B cell (primary cell): ENCODE results near the gene BRINP3. TPM values are rescaled to one million over a fixed set of nuclear protein-coding genes. Genes with fewer than 3 reads are reported as not detected.

Experiments used
- ATAC-seq: fragments of 200-7000 bp; cut with Tn5 transposase; one replicate; pipeline ENCODE4 v1.10.0; 2021; ENCODE audit warnings: low read depth, mild to moderate bottlenecking, moderate number of reproducible peaks, moderate library complexity
- CTCF ChIA-PET: fragments of 350-600 bp; sonication (Branson Sonifier 250); formaldehyde crosslinking; loops from one replicate; lab custom pipeline; 2021; ENCODE audit warnings: antibody characterized with exemption, inconsistent platforms; lab: Charles Lee
- POLR2A ChIA-PET: fragments of 350-600 bp; sonication (Branson Sonifier 250); formaldehyde crosslinking; loops from one replicate; lab custom pipeline; 2021; ENCODE audit warnings: antibody characterized with exemption; lab: Charles Lee
- DNase-seq: peaks from one replicate; pipeline ENCODE4 v3.0.0; 2013
- H2AFZ ChIP-seq: 2 replicates; pipeline ENCODE4 v1.6.1; 2012; ENCODE audit warnings: mild to moderate bottlenecking, low read depth, low read length; ENCODE audit not compliant: insufficient read depth, poor library complexity, severe bottlenecking
- H3K27ac ChIP-seq, 2 donors: 1 replicate in 1 of 2; 2 replicates in 1 of 2; pipeline ENCODE4 v1.5.1; 2012 to 2013; ENCODE audit warnings: low read length in 2 of 2, mild to moderate bottlenecking in 2 of 2, moderate library complexity in 1 of 2
- H3K27me3 ChIP-seq, 4 experiments: fragments of 200-600 bp in 1 of 4; sonication (generic) in 1 of 4; replicated peaks in 1 of 4; 1 replicate in 2 of 4; 2 replicates in 2 of 4; pipeline versions ENCODE4 v1.6.1 to v1.7.0; 2013 to 2016; ENCODE audit warnings: low read length in 3 of 4, mild to moderate bottlenecking in 2 of 4, mixed read lengths in 1 of 4, moderate library complexity in 1 of 4; ENCODE audit not compliant: insufficient read depth in 4 of 4, control insufficient read depth in 3 of 4; ENCODE audit errors: control extremely low read depth in 1 of 4
- H3K36me3 ChIP-seq, 2 experiments: replicated peaks in 1 of 2; 1 replicate in 1 of 2; 2 replicates in 1 of 2; pipeline versions ENCODE4 v1.6.1 to v1.7.1; 2013; ENCODE audit warnings: low read length in 1 of 2; ENCODE audit not compliant: insufficient read depth in 2 of 2, control insufficient read depth in 1 of 2; ENCODE audit errors: control extremely low read depth in 1 of 2, extremely low read depth in 1 of 2
- H3K4me1 ChIP-seq, 2 donors: fragments of 200-600 bp in 1 of 2; sonication (generic) in 1 of 2; 1 replicate in 1 of 2; 2 replicates in 1 of 2; pipeline versions ENCODE4 v1.5.1 to v1.6.1; 2013 to 2017; ENCODE audit warnings: low read length in 2 of 2; ENCODE audit not compliant: control insufficient read depth in 2 of 2, insufficient read depth in 2 of 2
- H3K4me2 ChIP-seq: replicated peaks from 2 replicates; pipeline ENCODE3; 2012; ENCODE audit warnings: mild to moderate bottlenecking, low read depth, low read length; ENCODE audit not compliant: poor library complexity, severe bottlenecking
- H3K4me3 ChIP-seq, 5 experiments: fragments of 200-600 bp in 1 of 5; sonication (generic) in 1 of 5; 1 replicate in 3 of 5; 2 replicates in 2 of 5; pipeline versions ENCODE4 v1.5.1 to v1.7.0; 2011 to 2016; ENCODE audit warnings: low read length in 4 of 5, mild to moderate bottlenecking in 4 of 5, low read depth in 2 of 5, control low read depth in 1 of 5, moderate library complexity in 1 of 5; ENCODE audit not compliant: insufficient read depth in 1 of 5; ENCODE audit errors: control extremely low read depth in 1 of 5, extremely low read depth in 1 of 5
- H3K79me2 ChIP-seq: fragments of 200-600 bp; sonication (generic); one replicate; pipeline ENCODE4 v1.6.0; 2016; ENCODE audit warnings: low read length; ENCODE audit not compliant: control insufficient read depth, insufficient read depth
- H3K9ac ChIP-seq: fragments of 200-600 bp; sonication (generic); 2 replicates; pipeline ENCODE4 v1.6.1; 2017; ENCODE audit warnings: mild to moderate bottlenecking, low read length, moderate library complexity
- H3K9me3 ChIP-seq, 3 donors: one replicate each; pipeline versions ENCODE4 v1.6.1 to v1.7.1; 2013; ENCODE audit warnings: low read length in 2 of 3; ENCODE audit not compliant: control insufficient read depth in 2 of 3, insufficient read depth in 1 of 3; ENCODE audit errors: control extremely low read depth in 1 of 3
- H4K20me1 ChIP-seq: 2 replicates; pipeline ENCODE4 v1.6.0; 2012; ENCODE audit warnings: mild to moderate bottlenecking, low read length; ENCODE audit not compliant: insufficient read depth, control insufficient read depth, poor library complexity, severe bottlenecking
- H3K27ac Mint-ChIP-seq: one replicate; pipeline ENCODE4 v1.8.0; 2021; ENCODE audit warnings: mixed read lengths
- H3K27me3 Mint-ChIP-seq: one replicate; pipeline ENCODE4 v1.8.0; 2021; ENCODE audit warnings: mixed read lengths
- H3K4me1 Mint-ChIP-seq: one replicate; pipeline ENCODE4 v1.8.0; 2021; ENCODE audit warnings: mixed read lengths
- H3K4me3 Mint-ChIP-seq: one replicate; pipeline ENCODE4 v1.8.0; 2021; ENCODE audit warnings: mixed read lengths
- H3K9me3 Mint-ChIP-seq: one replicate; pipeline ENCODE4 v1.8.0; 2022; ENCODE audit warnings: mixed read lengths; ENCODE audit not compliant: insufficient read depth
- EZH2 ChIP-seq: IDR thresholded peaks from 2 replicates; pipeline ENCODE4 v1.6.1; 2012; ENCODE audit warnings: borderline replicate concordance, low read depth, mild to moderate bottlenecking, moderate library complexity, low read length; ENCODE audit not compliant: insufficient read depth, poor library complexity, severe bottlenecking
- WGBS: methylation state at CpG from one replicate; pipeline ENCODE4 v1.1.5; 2013; ENCODE audit warnings: missing lambda C conversion rate; ENCODE audit not compliant: insufficient coverage; 5-methylcytosine and 5-hydroxymethylcytosine counted together
- intact Hi-C: fragments of 100-400 bp; cut with micrococcal nuclease; formaldehyde crosslinking; loops from one replicate; pipeline ENCODE4 v1.10.0; 2022
- polyA plus RNA-seq: library from polyadenylated mRNA; depleted of rRNA; stranded (reverse); fragments of >200 nt; gene quantifications from 2 replicates; pipeline ENCODE4 v1.2.3, GENCODE V29; 2012
- total RNA-seq, 2 donors: library from RNA; stranded (reverse); fragments of 120-200 nt in 1 of 2; gene quantifications; 1 replicate in 1 of 2; 2 replicates in 1 of 2; pipeline versions ENCODE4 v1.2.3 to v1.2.4, GENCODE V29; 2013 to 2022
- TF ChIP-seq, protein P1 (sequence below): fragments of 200-600 bp; IDR thresholded peaks from one replicate; pipeline ENCODE4 v1.8.0; 2022; ENCODE audit warnings: antibody characterized with exemption, mild to moderate bottlenecking

Gene BRINP3
- total and polyA plus RNA-seq, 2 donors (not counting 1 experiment from before 2014, with no cell fraction given): not detected

- no peak overlapping the region for H3K4me3 Mint-ChIP-seq
- no peak overlapping the region for H3K4me2 ChIP-seq
- TF ChIP-seq, protein P1, sequence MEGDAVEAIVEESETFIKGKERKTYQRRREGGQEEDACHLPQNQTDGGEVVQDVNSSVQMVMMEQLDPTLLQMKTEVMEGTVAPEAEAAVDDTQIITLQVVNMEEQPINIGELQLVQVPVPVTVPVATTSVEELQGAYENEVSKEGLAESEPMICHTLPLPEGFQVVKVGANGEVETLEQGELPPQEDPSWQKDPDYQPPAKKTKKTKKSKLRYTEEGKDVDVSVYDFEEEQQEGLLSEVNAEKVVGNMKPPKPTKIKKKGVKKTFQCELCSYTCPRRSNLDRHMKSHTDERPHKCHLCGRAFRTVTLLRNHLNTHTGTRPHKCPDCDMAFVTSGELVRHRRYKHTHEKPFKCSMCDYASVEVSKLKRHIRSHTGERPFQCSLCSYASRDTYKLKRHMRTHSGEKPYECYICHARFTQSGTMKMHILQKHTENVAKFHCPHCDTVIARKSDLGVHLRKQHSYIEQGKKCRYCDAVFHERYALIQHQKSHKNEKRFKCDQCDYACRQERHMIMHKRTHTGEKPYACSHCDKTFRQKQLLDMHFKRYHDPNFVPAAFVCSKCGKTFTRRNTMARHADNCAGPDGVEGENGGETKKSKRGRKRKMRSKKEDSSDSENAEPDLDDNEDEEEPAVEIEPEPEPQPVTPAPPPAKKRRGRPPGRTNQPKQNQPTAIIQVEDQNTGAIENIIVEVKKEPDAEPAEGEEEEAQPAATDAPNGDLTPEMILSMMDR: no peak
- no peak for TF ChIP-seq EZH2
- intact Hi-C loops: no loop called here
- H3K27ac Mint-ChIP-seq: no peak overlapping the region
- no peaks in the 10 kb centered on the region for H3K4me1 ChIP-seq
- no peaks in the 10 kb centered on the region for H3K27me3 Mint-ChIP-seq
- H3K4me3 ChIP-seq: no peak overlapping the region
- no peaks in the 10 kb centered on the region for H3K79me2 ChIP-seq
- H3K9me3 Mint-ChIP-seq: peaks cover 2% of the 10 kb centered on the region
- no peak for ATAC-seq
- no peaks in the 10 kb centered on the region for H4K20me1 ChIP-seq
- H2AFZ ChIP-seq: no peak overlapping the region
- ChIA-PET CTCF (no interaction called here), POLR2A (no interaction called here)
- H3K27me3 ChIP-seq: no peaks in the 10 kb centered on the region
- H3K36me3 ChIP-seq: no peaks in the 10 kb centered on the region
- no peaks in the 10 kb centered on the region for H3K9me3 ChIP-seq
- no peak overlapping the region for H3K27ac ChIP-seq
- WGBS: no CpG with 5 or more reads among the region's 3 CpGs
- H3K4me1 Mint-ChIP-seq: no peaks in the 10 kb centered on the region
- H3K9ac ChIP-seq: no peak overlapping the region
- no peak for DNase-seq
Observed at GRCh38 chr1:190175320-190175719, 302.3 kb downstream of the BRINP3 start.

- CTCF ChIA-PET: no interaction called here
- Histone ChIP-seq H3K79me2 (no peaks in the 10 kb centered on the region), H3K4me2 (no peak overlapping the region), H2AFZ (no peak overlapping the region), H3K4me1 (no peaks in the 10 kb centered on the region), H3K4me3 (no peak overlapping the region), H3K9ac (no peak overlapping the region), H3K27ac (no peak overlapping the region), H3K9me3 (no peaks in the 10 kb centered on the region), H4K20me1 (no peaks in the 10 kb centered on the region), H3K36me3 (no peaks in the 10 kb centered on the region), H3K27me3 (no peaks in the 10 kb centered on the region)
- no peak for TF ChIP-seq EZH2
- Mint-ChIP-seq H3K4me3 (no peak overlapping the region), H3K9me3 (peaks cover 2% of the 10 kb centered on the region), H3K27ac (no peak overlapping the region), H3K4me1 (no peaks in the 10 kb centered on the region), H3K27me3 (no peaks in the 10 kb centered on the region)
- no peak for ATAC-seq
- intact Hi-C loops: no loop called here
- DNase-seq: no peak
- 77% methylated on average over 4 of the region's 8 CpGs for WGBS
- POLR2A ChIA-PET: no interaction called here
Observed at GRCh38 chr1:190172651-190173430, 304.8 kb downstream of the BRINP3 start.
